PC-9 (cell line): ENCODE results near the gene ATP1A1.

Source experiments
- CTCF ChIP-seq: fragments of 200-600 bp; sonication (generic); conservative IDR thresholded peaks from 2 replicates; pipeline ENCODE4 v1.6.1; 2017; ENCODE audit warnings: mixed run types, antibody characterized with exemption, mild to moderate bottlenecking, moderate library complexity
- EZH2 ChIP-seq: fragments of 200-600 bp; sonication (generic); IDR thresholded peaks from 2 replicates; pipeline ENCODE4 v1.8.0; 2017; ENCODE audit warnings: antibody characterized with exemption, low read depth

- TF ChIP-seq CTCF: no peak
- TF ChIP-seq EZH2: no peak
Observed at GRCh38 chr1:116359871-116360270, 13.2 kb upstream of the ATP1A1 start.
